Epithelial cell of proximal tubule (primary cell): ENCODE results near the gene GRIK3. TPM values are rescaled to one million over a fixed set of nuclear protein-coding genes. Genes with fewer than 3 reads are reported as not detected.

ENCODE experiments used
- DNase-seq: peaks from one replicate; pipeline ENCODE4 v3.0.0-alpha.2; 2011; ENCODE audit warnings: low read depth
- H3K4me3 ChIP-seq: 2 replicates; pipeline ENCODE4 v1.5.1; 2011; ENCODE audit warnings: low read depth, mild to moderate bottlenecking, low read length
- total RNA-seq: library from RNA; depleted of rRNA; stranded (reverse); fragments of >200 nt; gene quantifications from 2 replicates; pipeline ENCODE4 v1.2.3, GENCODE V29; 2015
- TF ChIP-seq, protein P1 (sequence below): conservative IDR thresholded peaks from 2 replicates; pipeline ENCODE4 v1.5.1; 2012; ENCODE audit warnings: low read depth, mild to moderate bottlenecking, low read length

Gene GRIK3
- total RNA-seq, 1 donor from 2014 or later, result not detected

DNA sequence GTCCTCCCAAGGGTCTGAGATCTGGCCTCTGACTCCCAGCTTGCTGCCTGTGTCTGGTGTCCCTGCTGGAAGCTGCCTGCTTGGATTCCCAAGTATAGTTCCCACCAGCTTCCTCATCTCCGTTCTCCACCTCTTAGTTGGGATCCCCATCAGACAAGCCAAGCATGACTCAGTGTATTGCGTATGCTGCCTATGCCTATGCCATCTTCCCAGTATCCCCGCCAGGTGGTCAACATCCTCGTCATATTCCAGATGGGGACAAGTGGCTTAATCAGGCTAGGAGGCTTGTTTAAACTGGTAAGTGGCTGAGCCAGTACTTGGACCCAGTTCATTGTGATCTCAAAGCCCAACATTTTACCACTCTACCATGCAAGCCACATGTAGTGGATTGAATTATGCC, 204.4 kb downstream of the GRIK3 start:
- no peak overlapping the region for H3K4me3 ChIP-seq
- no peak for DNase-seq
- TF ChIP-seq, protein P1, sequence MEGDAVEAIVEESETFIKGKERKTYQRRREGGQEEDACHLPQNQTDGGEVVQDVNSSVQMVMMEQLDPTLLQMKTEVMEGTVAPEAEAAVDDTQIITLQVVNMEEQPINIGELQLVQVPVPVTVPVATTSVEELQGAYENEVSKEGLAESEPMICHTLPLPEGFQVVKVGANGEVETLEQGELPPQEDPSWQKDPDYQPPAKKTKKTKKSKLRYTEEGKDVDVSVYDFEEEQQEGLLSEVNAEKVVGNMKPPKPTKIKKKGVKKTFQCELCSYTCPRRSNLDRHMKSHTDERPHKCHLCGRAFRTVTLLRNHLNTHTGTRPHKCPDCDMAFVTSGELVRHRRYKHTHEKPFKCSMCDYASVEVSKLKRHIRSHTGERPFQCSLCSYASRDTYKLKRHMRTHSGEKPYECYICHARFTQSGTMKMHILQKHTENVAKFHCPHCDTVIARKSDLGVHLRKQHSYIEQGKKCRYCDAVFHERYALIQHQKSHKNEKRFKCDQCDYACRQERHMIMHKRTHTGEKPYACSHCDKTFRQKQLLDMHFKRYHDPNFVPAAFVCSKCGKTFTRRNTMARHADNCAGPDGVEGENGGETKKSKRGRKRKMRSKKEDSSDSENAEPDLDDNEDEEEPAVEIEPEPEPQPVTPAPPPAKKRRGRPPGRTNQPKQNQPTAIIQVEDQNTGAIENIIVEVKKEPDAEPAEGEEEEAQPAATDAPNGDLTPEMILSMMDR, result no peak

DNA sequence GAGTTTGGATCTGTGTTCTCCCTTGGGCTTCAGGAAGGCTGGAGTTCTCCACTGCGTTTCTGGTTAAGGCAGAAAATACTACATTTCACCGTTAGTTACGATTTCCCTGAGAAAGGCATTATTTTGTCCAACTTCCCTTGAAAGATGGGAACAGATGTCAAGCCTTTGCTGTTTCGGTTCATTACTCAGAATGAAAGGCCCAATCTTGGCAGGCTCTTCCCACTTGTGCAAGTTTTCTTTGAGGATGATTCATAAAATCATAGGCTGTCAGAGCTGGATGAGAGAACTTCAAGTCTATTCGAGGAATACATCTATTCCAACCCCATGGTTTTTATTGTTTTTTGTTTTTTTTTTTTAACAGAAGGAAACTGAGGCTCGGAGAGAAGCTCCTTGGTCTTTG, 205.2 kb downstream of the GRIK3 start:
- TF ChIP-seq, protein P1, result no peak
- no peak overlapping the region for H3K4me3 ChIP-seq
- no peak for DNase-seq

DNA sequence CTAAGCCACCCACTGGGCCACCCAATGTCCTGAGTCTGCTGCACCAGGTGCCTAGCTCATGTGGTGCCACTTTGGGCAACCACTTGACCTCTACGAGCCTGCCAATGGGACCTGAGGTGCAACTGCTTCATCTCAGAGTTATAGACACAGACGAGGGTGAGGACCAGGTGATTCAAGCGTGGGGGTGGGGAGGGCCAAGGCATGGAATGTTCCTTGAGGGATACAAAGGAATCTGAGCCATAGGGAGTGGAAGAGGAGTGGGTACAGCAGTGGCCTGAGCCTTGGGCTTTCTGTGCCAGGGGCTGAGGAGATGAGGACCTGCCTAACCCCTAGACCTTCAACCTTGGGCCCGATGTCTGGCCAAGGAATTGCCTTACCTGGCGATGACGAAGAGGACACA, 209.1 kb downstream of the GRIK3 start:
- no peak overlapping the region for H3K4me3 ChIP-seq
- no peak for DNase-seq
- TF ChIP-seq, protein P1, result no peak

DNA sequence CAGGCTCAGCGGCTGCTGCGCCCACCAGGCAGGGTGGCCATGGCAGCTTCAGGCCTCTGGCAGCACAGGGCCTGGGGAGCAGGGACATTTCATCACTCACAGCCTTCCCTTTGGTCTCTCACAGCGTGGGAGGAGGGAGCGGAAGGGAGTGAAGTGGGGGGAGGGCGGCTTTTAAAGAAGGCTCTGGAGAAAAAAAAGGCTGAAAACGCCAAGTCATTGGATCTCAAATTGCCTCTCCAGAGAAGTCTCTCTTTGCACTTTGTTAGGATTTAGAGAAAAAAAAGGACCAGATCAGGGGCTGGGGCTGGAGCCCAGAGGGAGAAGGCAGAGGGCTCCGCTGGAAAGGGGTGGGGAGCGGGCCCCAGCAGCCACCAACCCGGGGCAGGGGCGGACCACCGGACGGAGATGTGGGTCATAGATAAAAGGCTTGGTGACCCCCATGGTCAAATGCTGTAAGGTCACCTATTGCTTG, 209.9 kb downstream of the GRIK3 start:
- TF ChIP-seq, protein P1, result no peak
- no peak for DNase-seq

DNA sequence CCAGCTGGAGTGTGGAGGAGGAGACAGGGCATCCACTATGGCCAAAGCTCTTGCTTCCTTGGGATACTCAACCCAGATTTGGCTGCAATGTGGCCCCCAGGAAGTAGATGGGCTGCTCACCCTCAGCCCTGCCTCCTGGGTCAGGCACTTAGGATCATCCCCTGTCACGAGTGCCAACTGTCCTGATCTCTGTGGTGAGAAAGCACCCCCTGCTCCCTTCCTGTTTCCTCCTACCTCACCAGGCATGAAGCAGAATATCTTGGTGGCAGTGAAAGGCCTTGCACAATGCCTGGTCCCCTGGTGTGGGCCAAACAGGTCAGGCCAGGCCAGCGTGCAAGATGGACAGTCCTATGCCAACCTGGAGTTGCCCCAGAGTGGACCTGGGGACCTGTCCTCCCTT, 211.7 kb downstream of the GRIK3 start:
- TF ChIP-seq, protein P1, result no peak
- no peak for DNase-seq
- no peak overlapping the region for H3K4me3 ChIP-seq

More for the DNA sequence above, 209.9 kb downstream of the GRIK3 start:
- H3K4me3 ChIP-seq, result no peak overlapping the region

DNA sequence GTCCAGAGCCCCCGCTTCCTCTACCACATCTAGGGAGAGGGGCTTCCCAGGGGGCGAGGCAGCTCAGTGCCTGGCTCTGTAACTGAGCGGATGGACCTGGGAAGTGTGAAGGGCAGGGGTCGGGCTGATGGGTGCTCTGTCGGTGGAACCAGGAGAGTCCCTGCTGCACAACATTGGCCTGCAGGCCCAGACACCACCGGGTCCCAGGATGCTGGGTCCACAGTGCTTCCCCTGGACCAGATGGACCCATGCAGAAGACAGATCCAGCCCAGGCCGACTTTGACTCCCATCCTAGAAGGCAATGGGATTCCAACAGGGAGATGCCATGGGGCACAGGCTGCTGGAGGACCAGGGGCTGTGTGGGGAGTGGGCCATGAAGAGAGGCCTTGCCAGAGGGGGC, 212.9 kb downstream of the GRIK3 start:
- no peak overlapping the region for H3K4me3 ChIP-seq
- TF ChIP-seq, protein P1, result no peak
- no peak for DNase-seq

DNA sequence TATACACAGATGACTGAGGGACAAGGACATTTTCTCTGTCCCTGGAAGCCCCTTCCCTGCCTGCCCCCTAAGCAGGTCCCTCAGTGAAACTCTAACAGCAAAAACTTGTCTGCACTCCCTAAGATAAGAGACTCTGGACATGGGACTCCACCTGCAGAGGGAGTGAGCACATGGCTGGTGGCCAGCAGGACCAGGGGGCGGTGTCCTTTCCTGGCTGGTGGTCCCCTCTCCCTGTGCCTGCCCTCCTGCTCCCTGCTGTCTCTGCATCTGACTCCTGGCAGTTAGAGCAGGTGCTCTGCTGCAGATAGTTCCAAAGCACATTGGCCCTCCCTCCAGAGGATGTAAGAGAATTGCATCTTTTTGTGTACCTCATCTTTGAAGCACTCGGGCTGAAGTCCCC, 215.5 kb downstream of the GRIK3 start:
- no peak overlapping the region for H3K4me3 ChIP-seq
- DNase-seq, result no peak
- TF ChIP-seq, protein P1, result no peak
